Neural cell (in vitro differentiated cells): ENCODE measurements around the gene EREG. TPM values are rescaled to one million over a fixed set of nuclear protein-coding genes. Genes with fewer than 3 reads are reported as not detected.

Source experiments
- H2AFZ ChIP-seq: fragments of 200-600, 300-800 bp; sonication (generic), shearing (Covaris generic); 2 replicates; pipeline ENCODE4 v1.6.0; 2014; ENCODE audit warnings: low read depth, mild to moderate bottlenecking, antibody characterized with exemption, low read length, moderate library complexity
- H3F3A ChIP-seq: fragments of 200-600 bp; shearing (Covaris generic); 2 replicates; pipeline ENCODE4 v1.6.1; 2016; ENCODE audit warnings: mild to moderate bottlenecking, moderate library complexity, mixed read lengths, antibody characterized with exemption, low read length; ENCODE audit not compliant: insufficient read depth, poor library complexity, severe bottlenecking
- H3K27ac ChIP-seq: fragments of 200-600, 300-800 bp; sonication (generic), shearing (Covaris generic); 2 replicates; pipeline ENCODE4 v1.5.1; 2014; ENCODE audit warnings: mild to moderate bottlenecking, low read length, moderate library complexity
- H3K27me3 ChIP-seq: fragments of 300-800, 200-600 bp; sonication (generic), shearing (Covaris generic); 2 replicates; pipeline ENCODE4 v1.6.0; 2014; ENCODE audit warnings: mild to moderate bottlenecking, low read depth, low read length, moderate library complexity; ENCODE audit not compliant: insufficient read depth
- H3K36me3 ChIP-seq: fragments of 300-800, 200-600 bp; sonication (generic), shearing (Covaris generic); 2 replicates; pipeline ENCODE4 v1.5.1; 2014; ENCODE audit warnings: mild to moderate bottlenecking, antibody characterized with exemption, low read length, moderate library complexity; ENCODE audit not compliant: insufficient read depth
- H3K4me2 ChIP-seq: fragments of 300-800, 200-600 bp; sonication (generic), shearing (Covaris generic); 2 replicates; pipeline ENCODE4 v1.6.0; 2014; ENCODE audit warnings: mild to moderate bottlenecking, low read length
- H3K4me3 ChIP-seq: fragments of 300-800, 200-600 bp; sonication (generic), shearing (Covaris generic); 2 replicates; pipeline ENCODE4 v1.5.1; 2014; ENCODE audit warnings: mild to moderate bottlenecking, low read length, moderate library complexity
- H3K79me2 ChIP-seq: fragments of 200-600 bp; shearing (Covaris generic); replicated peaks from 2 replicates; pipeline ENCODE4 v1.6.0; 2014; ENCODE audit warnings: mild to moderate bottlenecking, low read length, moderate library complexity; ENCODE audit not compliant: insufficient read depth
- H3K9ac ChIP-seq: fragments of 300-800, 200-600 bp; sonication (generic), shearing (Covaris generic); 2 replicates; pipeline ENCODE4 v1.6.1; 2016; ENCODE audit warnings: mild to moderate bottlenecking, low read length, mixed read lengths
- H3K9me2 ChIP-seq: fragments of 200-600 bp; shearing (Covaris generic); 2 replicates; pipeline ENCODE4 v1.6.1; 2016; ENCODE audit warnings: mild to moderate bottlenecking, low read length, mixed read lengths; ENCODE audit not compliant: insufficient read depth
- H3K9me3 ChIP-seq: fragments of 200-600, 300-800 bp; sonication (generic), shearing (Covaris generic); 2 replicates; pipeline ENCODE4 v1.6.1; 2016; ENCODE audit warnings: mild to moderate bottlenecking, mixed run types, low read length, moderate library complexity, mixed read lengths
- H4K20me1 ChIP-seq: fragments of 200-600 bp; shearing (Covaris generic); 2 replicates; pipeline ENCODE4 v1.6.1; 2016; ENCODE audit warnings: mild to moderate bottlenecking, mixed run types; ENCODE audit not compliant: insufficient read depth
- EP300 ChIP-seq: fragments of 450-650 bp; conservative IDR thresholded peaks from 2 replicates; pipeline ENCODE4 v1.6.1; 2014; ENCODE audit warnings: antibody characterized with exemption, mild to moderate bottlenecking, moderate library complexity; ENCODE audit not compliant: poor library complexity, severe bottlenecking
- EZH2 ChIP-seq: fragments of 200-600, 300-800 bp; shearing (Covaris generic), sonication (generic); IDR thresholded peaks from 2 replicates; pipeline ENCODE4 v1.6.1; 2014; ENCODE audit warnings: antibody characterized with exemption, low read length, borderline replicate concordance, mild to moderate bottlenecking; ENCODE audit not compliant: insufficient read depth, poor library complexity, severe bottlenecking
- MXI1 ChIP-seq: fragments of 450-650 bp; conservative IDR thresholded peaks from 2 replicates; pipeline ENCODE4 v1.6.1; 2014; ENCODE audit warnings: antibody characterized with exemption, mild to moderate bottlenecking; ENCODE audit not compliant: poor library complexity, severe bottlenecking
- POLR2AphosphoS5 ChIP-seq: IDR thresholded peaks from 2 replicates; pipeline ENCODE4 v1.6.1; 2012
- RAD21 ChIP-seq: fragments of 450-650 bp; conservative IDR thresholded peaks from 2 replicates; pipeline ENCODE4 v1.6.1; 2014; ENCODE audit warnings: antibody characterized with exemption, mild to moderate bottlenecking, moderate library complexity
- SMC3 ChIP-seq: fragments of 450-650 bp; conservative IDR thresholded peaks from 2 replicates; pipeline ENCODE4 v1.6.1; 2014; ENCODE audit warnings: antibody characterized with exemption, mild to moderate bottlenecking, moderate library complexity; ENCODE audit not compliant: poor library complexity
- TAF1 ChIP-seq: IDR thresholded peaks from 2 replicates; pipeline ENCODE4 v1.6.1; 2012; ENCODE audit warnings: low read depth
- polyA plus RNA-seq: library from polyadenylated mRNA; depleted of rRNA; stranded (reverse); fragments of >200 nt; gene quantifications from 2 replicates; pipeline ENCODE4 v1.2.3, GENCODE V29; 2014
- TF ChIP-seq, protein P1 (sequence below): fragments of 450-650 bp; IDR thresholded peaks from 2 replicates; pipeline ENCODE4 v1.5.1; 2014; ENCODE audit warnings: antibody characterized with exemption, mild to moderate bottlenecking, moderate library complexity; ENCODE audit not compliant: poor library complexity, severe bottlenecking
- TF ChIP-seq, protein P2 (sequence below): IDR thresholded peaks from 2 replicates; pipeline ENCODE4 v1.6.1; 2012; ENCODE audit warnings: borderline replicate concordance

The EREG gene
- polyA plus RNA-seq, 1 donor from 2014 or later: not detected

- no peaks in the 10 kb centered on the region for H3K9me2 ChIP-seq
- H2AFZ ChIP-seq: no peak overlapping the region
- H3F3A ChIP-seq: no peaks in the 10 kb centered on the region
- no peaks in the 10 kb centered on the region for H3K79me2 ChIP-seq
- no peaks in the 10 kb centered on the region for H4K20me1 ChIP-seq
- no peaks in the 10 kb centered on the region for H3K27me3 ChIP-seq
- no peak overlapping the region for H3K4me3 ChIP-seq
- no peaks in the 10 kb centered on the region for H3K9me3 ChIP-seq
- no peak overlapping the region for H3K4me2 ChIP-seq
- TF ChIP-seq SMC3 (no peak), EP300 (no peak), RAD21 (no peak), TAF1 (no peak)
- no peak overlapping the region for H3K27ac ChIP-seq
- no peak overlapping the region for H3K9ac ChIP-seq
- no peaks in the 10 kb centered on the region for H3K36me3 ChIP-seq
These were observed 11.1 kb upstream of the EREG start for GRCh38 chr4:74353858-74354257.

GRCh38 chr4:74357965-74358364 lies 7.0 kb upstream of the EREG start:
- Histone ChIP-seq H3K27ac (no peak overlapping the region), H3K27me3 (no peaks in the 10 kb centered on the region), H3K36me3 (no peaks in the 10 kb centered on the region), H3K9me2 (no peaks in the 10 kb centered on the region), H3K4me2 (no peak overlapping the region), H2AFZ (no peak overlapping the region), H3K79me2 (no peaks in the 10 kb centered on the region), H4K20me1 (no peaks in the 10 kb centered on the region), H3K9ac (no peak overlapping the region), H3K9me3 (no peaks in the 10 kb centered on the region), H3K4me3 (no peak overlapping the region), H3F3A (no peaks in the 10 kb centered on the region)
- TF ChIP-seq, protein P1, sequence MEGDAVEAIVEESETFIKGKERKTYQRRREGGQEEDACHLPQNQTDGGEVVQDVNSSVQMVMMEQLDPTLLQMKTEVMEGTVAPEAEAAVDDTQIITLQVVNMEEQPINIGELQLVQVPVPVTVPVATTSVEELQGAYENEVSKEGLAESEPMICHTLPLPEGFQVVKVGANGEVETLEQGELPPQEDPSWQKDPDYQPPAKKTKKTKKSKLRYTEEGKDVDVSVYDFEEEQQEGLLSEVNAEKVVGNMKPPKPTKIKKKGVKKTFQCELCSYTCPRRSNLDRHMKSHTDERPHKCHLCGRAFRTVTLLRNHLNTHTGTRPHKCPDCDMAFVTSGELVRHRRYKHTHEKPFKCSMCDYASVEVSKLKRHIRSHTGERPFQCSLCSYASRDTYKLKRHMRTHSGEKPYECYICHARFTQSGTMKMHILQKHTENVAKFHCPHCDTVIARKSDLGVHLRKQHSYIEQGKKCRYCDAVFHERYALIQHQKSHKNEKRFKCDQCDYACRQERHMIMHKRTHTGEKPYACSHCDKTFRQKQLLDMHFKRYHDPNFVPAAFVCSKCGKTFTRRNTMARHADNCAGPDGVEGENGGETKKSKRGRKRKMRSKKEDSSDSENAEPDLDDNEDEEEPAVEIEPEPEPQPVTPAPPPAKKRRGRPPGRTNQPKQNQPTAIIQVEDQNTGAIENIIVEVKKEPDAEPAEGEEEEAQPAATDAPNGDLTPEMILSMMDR: no peak
- TF ChIP-seq RAD21: no peak
- TF ChIP-seq EZH2: no peak
- TF ChIP-seq, protein P2, sequence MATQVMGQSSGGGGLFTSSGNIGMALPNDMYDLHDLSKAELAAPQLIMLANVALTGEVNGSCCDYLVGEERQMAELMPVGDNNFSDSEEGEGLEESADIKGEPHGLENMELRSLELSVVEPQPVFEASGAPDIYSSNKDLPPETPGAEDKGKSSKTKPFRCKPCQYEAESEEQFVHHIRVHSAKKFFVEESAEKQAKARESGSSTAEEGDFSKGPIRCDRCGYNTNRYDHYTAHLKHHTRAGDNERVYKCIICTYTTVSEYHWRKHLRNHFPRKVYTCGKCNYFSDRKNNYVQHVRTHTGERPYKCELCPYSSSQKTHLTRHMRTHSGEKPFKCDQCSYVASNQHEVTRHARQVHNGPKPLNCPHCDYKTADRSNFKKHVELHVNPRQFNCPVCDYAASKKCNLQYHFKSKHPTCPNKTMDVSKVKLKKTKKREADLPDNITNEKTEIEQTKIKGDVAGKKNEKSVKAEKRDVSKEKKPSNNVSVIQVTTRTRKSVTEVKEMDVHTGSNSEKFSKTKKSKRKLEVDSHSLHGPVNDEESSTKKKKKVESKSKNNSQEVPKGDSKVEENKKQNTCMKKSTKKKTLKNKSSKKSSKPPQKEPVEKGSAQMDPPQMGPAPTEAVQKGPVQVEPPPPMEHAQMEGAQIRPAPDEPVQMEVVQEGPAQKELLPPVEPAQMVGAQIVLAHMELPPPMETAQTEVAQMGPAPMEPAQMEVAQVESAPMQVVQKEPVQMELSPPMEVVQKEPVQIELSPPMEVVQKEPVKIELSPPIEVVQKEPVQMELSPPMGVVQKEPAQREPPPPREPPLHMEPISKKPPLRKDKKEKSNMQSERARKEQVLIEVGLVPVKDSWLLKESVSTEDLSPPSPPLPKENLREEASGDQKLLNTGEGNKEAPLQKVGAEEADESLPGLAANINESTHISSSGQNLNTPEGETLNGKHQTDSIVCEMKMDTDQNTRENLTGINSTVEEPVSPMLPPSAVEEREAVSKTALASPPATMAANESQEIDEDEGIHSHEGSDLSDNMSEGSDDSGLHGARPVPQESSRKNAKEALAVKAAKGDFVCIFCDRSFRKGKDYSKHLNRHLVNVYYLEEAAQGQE: no peak
- TF ChIP-seq EP300: no peak
- no peak for TF ChIP-seq TAF1
- TF ChIP-seq MXI1: no peak

- no peaks in the 10 kb centered on the region for H4K20me1 ChIP-seq
- no peaks in the 10 kb centered on the region for H3K36me3 ChIP-seq
- H3K9me3 ChIP-seq: no peaks in the 10 kb centered on the region
- H3K9me2 ChIP-seq: no peaks in the 10 kb centered on the region
- no peak overlapping the region for H3K27ac ChIP-seq
- TF ChIP-seq EZH2 (no peak), POLR2AphosphoS5 (no peak), SMC3 (no peak), MXI1 (no peak), EP300 (no peak), RAD21 (no peak), TAF1 (no peak)
- TF ChIP-seq, protein P1: no peak
- TF ChIP-seq, protein P2: no peak
- no peaks in the 10 kb centered on the region for H3F3A ChIP-seq
- no peak overlapping the region for H2AFZ ChIP-seq
- no peak overlapping the region for H3K9ac ChIP-seq
- no peak overlapping the region for H3K4me3 ChIP-seq
- peaks cover 29% of the 10 kb centered on the region for H3K27me3 ChIP-seq
- H3K4me2 ChIP-seq: no peak overlapping the region
- no peaks in the 10 kb centered on the region for H3K79me2 ChIP-seq
These were observed 3.3 kb upstream of the EREG start for GRCh38 chr4:74361671-74362070.
